ENCODE measurements around the gene CIB1.
"Not testable (repeated sequence)": the region's sequence is repeated elsewhere in the genome, so short reads cannot be mapped to it uniquely, and the experiment has no call there.

CIB1 gene

DNA sequence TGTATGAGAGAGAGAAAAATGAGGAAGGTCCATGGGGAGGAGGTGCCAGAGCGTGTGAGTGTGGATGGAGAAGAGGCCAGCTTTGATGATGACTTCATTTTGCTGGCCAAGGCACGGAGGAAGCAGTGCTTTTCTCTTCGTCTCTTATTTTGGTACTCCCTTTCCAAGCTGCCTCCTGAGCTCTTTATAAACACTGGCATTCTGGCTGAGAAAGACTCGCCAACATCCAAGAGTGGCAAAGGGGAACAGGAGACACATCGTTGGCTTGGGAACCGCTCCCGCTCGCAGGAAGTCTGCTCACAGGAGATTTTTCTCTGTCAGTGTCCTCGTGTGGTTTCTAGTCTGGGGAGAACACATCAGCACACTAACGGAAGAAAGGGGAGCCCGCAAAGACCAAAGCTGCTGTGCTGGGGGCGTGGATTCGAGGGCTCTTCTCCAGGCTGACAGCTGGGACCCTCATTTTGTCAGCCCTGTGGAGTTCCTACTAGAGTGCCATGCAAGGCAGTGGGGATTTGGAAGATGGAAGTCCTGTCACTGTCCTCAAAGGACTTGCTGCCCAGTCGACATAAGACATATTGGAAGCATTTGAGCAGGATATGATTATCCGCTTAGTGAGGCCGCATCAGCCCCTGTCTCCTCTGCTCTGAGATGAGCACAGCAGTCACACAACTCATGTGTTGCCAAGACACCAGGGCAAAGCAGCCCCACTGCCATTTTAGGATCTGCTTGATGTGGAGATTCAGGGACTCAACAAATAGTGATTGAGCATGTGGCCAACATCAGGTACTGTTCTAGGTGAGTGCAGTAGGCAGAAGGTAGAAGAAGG is 40.6 kb downstream of the CIB1 start:
- DNase-seq (ENCODE audit: low spot score) = no peak

DNA sequence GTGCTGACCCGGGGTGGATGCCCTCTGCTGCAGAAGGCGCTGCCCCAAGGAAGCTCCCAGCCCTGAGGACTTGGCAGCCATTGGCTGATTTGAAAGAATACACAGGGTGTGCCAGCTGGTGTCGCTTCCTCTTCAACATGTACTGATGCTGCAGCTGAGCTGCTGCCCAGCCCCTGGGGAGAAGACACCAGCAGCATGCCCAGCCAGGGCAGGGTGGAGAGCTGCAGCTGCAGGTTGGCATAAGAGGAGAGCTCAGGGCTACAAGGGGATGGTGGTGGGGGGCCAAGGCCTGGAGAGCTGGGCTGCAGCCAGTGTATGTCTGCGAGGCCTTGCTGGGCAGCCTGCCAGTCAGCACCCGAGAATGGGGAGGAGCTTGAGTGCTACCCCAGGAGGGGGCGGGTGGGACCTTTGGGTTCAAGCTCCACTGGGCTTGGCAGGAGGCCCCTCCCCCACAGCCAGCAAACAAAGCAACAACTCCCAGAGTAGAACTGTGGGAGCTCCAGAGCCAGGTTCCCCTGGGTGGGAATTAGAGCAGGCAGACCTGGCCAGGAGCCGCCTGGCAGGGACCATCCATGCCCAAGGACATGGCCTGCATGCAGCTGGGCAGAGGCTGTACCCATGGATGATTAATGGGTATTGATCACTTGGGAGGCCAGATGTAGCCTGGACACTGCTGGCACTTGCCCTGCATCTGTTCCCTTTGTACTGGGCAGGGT is 41.8 kb downstream of the CIB1 start:
- DNase-seq (ENCODE audit: low spot score) = peak; percentile 25

DNA sequence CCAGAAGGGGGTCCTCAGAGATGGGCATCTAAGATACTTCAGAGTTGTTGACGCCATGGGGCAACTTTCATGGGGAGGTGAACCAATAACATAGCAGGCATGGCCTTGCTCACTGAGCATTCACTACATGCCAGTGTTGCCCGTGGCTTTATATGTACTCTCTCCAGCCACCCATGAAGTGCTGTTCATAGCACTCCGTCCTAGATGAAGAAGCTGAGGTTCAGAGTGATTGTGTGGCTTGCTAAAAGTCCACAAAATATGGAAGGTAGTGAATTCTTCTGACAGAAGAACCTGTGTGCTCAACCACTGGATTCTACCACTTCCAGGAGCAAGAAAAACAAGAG is 42.4 kb downstream of the CIB1 start:
- no peak for DNase-seq (ENCODE audit: low spot score)

DNA sequence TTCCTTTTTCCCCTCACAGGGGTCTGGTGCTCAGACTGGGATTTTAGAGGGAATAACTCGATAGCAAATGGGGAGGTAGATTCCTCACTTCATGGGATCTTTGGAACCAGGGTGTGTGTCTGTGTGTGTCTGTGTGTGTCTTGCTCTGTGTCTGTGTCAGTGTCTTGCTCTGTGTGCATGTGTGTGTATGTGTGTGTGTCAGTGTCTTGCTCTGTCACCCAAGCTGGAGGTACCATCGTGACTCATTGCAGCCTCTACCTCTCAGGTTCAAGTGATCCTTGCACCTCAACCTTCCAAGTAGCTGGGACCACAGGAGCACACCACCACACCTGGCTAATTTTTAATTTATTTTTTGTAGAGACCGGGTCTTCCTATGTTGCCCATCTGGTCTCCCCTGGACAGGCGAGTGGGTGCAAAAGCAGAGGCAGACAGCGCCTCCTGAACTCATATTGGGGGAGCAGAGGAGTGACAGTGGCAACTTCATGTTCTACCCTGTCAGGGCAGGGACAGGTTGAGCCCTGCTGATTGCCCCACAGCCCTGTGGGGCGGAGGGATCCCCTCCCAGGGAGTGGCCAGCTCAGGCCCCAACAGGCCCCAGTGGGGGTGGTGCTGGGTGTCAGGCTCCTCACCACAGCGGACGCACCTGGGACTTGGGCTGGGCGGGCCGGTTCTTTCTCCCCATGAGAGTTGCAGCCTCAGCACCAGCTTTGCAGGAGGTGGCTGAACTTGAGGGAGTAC is 43.0 kb downstream of the CIB1 start:
- DNase-seq (ENCODE audit: low spot score) = no peak

DNA sequence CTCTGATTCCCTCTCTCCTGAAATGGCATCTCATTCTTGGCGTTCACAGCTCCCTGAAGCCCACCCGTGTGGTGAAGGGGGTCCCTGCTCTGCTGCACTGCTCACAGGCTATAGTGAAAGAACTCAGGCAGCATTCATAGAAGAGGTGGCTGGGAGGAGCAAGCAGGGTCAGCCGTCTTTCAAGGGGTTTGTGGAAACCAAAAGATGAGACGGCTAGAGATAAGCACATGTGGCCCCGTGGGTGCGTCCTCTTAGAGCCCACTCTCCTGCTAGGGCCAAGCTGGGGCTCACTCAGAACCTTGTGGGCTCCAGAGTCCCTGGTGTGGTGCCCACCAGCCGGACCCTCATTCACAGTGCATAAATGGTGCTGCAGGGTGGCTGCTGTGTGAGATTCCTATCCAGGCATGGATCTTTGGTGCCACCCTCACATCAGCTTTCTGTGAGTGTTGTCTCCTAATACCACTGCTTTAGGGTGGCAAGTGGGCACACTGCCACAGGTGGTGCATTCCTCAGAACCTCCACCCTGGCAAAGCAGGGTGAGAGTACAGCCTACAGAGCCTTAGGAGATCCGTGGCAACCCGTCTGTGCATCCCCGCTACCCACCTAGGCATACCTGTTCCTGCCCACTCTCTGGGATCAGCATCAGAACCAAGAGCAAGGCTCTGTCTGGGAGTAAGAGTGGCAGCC is 43.8 kb downstream of the CIB1 start:
- DNase-seq (ENCODE audit: low spot score) = no peak

DNA sequence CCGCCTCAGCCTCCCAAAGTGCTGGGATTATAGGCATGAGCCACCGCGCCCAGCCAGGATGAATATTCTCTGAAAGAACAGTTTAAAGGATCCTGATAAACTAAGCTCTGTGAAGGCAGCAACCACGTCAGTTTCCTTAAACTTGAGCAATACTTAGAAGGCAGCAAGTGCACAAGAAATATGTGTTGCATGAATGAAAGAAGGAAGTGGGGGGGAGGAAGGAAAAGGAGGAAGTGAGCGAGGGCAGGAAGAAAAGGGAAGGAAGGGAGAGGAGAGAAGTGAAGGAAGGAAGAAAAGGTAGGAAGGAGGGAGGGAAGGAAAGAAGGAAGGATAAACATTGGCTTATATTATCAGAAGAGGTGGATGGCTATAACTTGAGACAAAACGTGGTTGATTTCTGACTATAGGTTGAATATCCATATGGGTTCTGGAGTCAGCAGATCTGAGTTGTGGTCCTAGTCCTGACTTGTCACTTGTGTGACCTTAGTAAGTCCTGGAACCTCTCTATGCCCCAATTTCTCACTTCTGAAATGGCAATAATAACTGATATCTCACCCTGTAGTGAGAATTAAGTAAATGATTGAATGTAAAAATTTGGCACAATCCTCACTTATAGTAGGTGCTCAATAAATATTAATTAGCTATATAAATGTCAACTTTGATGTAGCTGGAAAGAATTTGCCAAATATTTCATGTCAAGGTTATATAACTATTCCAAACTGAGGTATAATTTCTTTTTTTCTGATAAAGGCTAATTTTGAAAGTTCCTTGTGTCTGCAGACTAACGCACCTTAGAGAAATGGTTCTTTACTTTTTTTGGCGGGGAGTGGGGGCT is 44.6 kb downstream of the CIB1 start:
- DNase-seq (ENCODE audit: low spot score) = no peak

DNA sequence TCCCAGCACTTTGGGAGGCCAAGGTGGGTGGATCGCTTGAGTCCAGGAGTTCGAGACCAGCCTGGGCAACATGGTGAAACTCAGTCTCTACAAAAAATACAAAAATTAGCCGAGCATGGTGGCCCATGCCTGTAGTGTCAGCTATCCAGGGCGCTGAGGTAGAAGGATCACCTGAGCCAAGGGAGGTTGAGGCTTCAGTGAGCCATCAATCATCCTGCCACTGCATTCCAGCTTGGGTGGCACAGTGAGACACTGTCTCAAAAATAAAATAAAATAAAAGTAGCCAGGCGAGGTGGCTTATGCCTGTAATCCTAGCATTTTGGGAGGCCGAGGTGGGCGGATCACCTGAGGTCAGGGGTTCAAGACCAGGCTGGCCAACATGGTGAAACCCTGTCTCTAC is 45.7 kb downstream of the CIB1 start:
- not testable (repeated sequence) for DNase-seq (ENCODE audit: low spot score)

DNA sequence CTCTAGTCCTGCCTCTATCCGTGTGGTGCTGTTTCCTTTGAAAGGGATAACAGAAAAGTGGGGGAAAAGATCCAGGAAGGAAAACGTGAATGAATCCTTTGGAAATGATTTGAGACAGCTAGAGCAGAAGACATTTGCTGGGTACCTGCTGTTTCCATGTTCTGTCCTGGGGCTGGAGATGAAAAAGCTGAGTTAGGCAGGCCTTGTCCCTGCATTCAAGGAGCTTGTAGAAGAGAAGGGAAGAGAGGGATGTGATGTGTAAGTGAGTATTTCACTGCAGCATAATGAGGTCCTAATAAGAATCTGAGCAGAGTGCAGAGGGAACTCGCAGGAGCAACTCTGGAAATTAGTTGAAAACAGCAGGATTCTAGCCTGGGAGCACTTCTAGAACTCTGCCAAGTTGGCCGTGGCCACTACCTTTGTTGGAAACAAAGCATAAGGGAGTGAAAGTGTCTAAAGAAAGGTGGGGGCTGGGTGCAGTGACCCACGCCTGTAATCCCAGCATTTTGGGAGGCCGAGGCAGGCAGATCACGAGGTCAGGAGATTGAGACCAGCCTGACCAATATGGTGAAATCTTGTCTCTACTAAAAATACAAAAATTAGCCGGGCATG is 46.4 kb downstream of the CIB1 start:
- no peak for DNase-seq (ENCODE audit: low spot score)

DNA sequence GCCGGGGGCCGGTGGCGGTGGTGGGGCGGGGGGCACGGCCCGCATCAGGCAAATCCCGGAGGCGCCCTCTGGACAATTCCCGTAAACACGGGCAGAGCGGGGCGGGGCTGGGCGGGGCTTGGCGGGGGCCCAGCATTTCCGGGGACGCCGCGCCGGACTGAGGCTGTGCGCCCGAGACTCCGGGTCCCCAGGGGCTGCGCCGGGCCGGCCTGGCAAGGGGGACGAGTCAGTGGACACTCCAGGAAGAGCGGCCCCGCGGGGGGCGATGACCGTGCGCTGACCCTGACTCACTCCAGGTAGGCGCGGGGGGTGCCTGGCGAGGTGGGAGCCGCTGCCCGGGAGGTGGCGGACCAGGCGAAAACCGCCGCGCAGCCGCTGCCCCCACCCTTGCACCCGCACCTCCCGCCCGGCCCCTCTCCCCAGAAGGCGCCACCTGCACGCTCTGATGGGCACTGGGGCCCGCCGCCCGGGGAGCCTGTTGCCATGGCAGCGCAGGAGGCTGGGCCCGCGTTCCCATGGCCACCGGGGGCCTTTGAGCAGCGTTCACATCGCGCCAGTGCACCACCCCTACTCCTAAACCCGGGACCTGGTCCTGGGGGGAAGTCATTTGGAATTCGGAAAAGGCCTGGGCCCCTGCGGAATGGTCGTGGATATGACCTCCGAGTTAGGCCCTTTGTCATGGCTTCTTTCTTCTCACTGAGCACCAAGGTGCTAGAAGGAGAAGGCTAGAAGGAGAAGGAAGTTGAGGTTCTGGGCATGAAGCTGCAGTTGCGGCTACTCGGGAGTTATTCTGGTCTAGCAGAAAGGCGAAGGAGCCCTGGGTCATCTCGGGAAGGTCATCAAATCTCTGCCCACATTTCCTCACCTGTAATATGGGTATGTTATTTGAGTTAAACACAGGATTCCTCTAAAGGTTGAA is 48.7 kb downstream of the CIB1 start:
- DNase-seq (ENCODE audit: low spot score) = peak; percentile 47

DNA sequence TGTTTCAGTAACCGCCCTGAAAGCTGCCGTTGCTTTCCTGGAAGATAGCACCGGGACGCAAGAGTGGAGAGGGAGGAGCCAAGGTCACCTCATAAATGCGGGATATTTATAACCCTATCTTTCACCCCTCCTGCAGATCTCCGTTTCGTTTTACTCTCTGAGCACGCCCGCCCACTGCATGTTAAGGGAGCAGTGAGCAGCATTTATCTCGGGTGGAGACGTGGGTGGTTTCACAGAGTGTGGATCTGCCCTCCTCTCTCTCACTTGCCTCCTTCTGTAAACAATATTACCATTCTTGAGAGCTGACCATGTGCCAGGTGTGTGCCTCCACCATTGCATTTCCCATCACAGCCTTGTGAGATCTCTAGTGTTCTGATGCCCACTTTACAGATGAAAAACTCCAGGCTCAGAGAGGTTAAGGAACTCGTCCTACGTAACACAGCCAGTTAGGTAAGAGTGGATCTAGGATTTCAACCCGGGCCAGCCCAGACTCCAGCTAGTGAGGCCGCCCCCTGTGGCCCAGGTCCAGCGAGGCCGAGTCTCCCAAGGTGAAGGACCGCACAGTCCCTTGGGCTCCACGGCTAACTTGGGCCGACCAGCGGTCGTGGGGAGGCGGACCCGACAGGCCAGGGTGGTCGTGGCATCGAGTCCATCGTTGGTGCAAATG is 49.5 kb downstream of the CIB1 start:
- DNase-seq (ENCODE audit: low spot score) = peak; percentile 61

DNA sequence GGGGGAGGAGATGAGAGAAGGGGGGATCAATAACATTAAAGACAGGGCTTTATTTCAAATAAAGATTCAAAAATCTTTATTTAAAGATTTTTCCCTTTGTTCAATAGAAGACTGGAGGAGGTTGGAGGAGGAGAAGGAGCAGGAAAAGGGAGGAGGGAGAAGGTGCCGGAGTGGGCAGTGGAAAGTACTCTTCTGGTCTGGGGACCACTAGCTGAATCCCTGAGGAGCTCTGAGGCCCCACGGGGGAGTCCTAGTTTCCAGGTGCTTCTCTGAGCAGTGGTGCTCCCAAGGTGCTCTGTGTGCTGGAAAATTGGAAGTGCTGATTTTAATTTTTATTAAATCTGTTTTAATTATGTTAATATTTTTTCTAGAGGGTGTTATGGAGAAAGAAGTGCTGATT is 52.0 kb downstream of the CIB1 start:
- no peak for DNase-seq (ENCODE audit: low spot score)

Measured in SW480 (cell line).